Sigmoid colon (tissue), 4 donors: ENCODE results near the gene ERGIC1.

Experiments used
- EP300 ChIP-seq, 4 donors: sonication (generic); formaldehyde crosslinking; IDR thresholded peaks; one replicate each; pipeline ENCODE4 v1.6.1; 2017; ENCODE audit warnings: antibody characterized with exemption in 4 of 4
- POLR2A ChIP-seq, 2 donors: fragments of 450-650 bp; IDR thresholded peaks; one replicate each; pipeline ENCODE4 v1.6.1; 2016; ENCODE audit warnings: antibody characterized with exemption in 2 of 2, mild to moderate bottlenecking in 2 of 2, moderate library complexity in 2 of 2

- TF ChIP-seq EP300 (IDR thresholded peaks at IDR 0.05) (no peak), POLR2A (IDR thresholded peaks at IDR 0.05) (no peak)
Measured at GRCh38 chr5:172862165-172862801, 28.2 kb downstream of the ERGIC1 start.
